ENCODE measurements around the gene BRD3.

Gene BRD3

GRCh38 chr9:134024828-134025605 is 42.8 kb downstream of the BRD3 start, which contains the start of gene BRD3OS:
BRD3OS (plus strand) TSS chr9:134025481; CDS start chr9:134026748, 1,267 bp downstream.
- DNase-seq (ENCODE audit: low spot score): peak; percentile 96

GRCh38 chr9:134024214-134024792 is 43.5 kb downstream of the BRD3 start:
- no peak for DNase-seq (ENCODE audit: low spot score)

- no peak for DNase-seq (ENCODE audit: low spot score)
Observed at GRCh38 chr9:134014946-134015345, 52.9 kb downstream of the BRD3 start.

GRCh38 chr9:134011401-134011800 is 56.4 kb downstream of the BRD3 start:
- DNase-seq (ENCODE audit: low spot score): no peak

- no peak for DNase-seq (ENCODE audit: low spot score)
Observed at GRCh38 chr9:134010310-134011173, 57.3 kb downstream of the BRD3 start.

GRCh38 chr9:134007571-134007970 is 60.3 kb downstream of the BRD3 start:
- DNase-seq (ENCODE audit: low spot score): no peak

- no peak for DNase-seq (ENCODE audit: low spot score)
Observed at GRCh38 chr9:134007150-134007549, 60.7 kb downstream of the BRD3 start.

GRCh38 chr9:134005381-134005780 is 62.4 kb downstream of the BRD3 start:
- no peak for DNase-seq (ENCODE audit: low spot score)

GRCh38 chr9:134004881-134005280 is 62.9 kb downstream of the BRD3 start:
- no peak for DNase-seq (ENCODE audit: low spot score)

GRCh38 chr9:134004131-134004873 is 63.5 kb downstream of the BRD3 start:
- DNase-seq (ENCODE audit: low spot score): no peak

- DNase-seq (ENCODE audit: low spot score): no peak
Observed at GRCh38 chr9:134003237-134003636, 64.6 kb downstream of the BRD3 start.

- no peak for DNase-seq (ENCODE audit: low spot score)
Observed at GRCh38 chr9:134002796-134003195, 65.0 kb downstream of the BRD3 start.

GRCh38 chr9:133999851-134000265 is 68.0 kb downstream of the BRD3 start:
- no peak for DNase-seq (ENCODE audit: low spot score)

- no peak for DNase-seq (ENCODE audit: low spot score)
Observed at GRCh38 chr9:133998915-133999595, 68.8 kb downstream of the BRD3 start.

- DNase-seq (ENCODE audit: low spot score): no peak
Observed at GRCh38 chr9:133997584-133997983, 70.2 kb downstream of the BRD3 start.

GRCh38 chr9:133996531-133997520 is 71.0 kb downstream of the BRD3 start:
- no peak for DNase-seq (ENCODE audit: low spot score)

- no peak for DNase-seq (ENCODE audit: low spot score)
Observed at GRCh38 chr9:133995012-133995896, 72.6 kb downstream of the BRD3 start.

GRCh38 chr9:133994353-133995011 is 73.3 kb downstream of the BRD3 start:
- DNase-seq (ENCODE audit: low spot score): peak; percentile 77

Data from activated CD4-positive, alpha-beta T cell treated with anti-CD3 and anti-CD28 coated beads, Interleukin-2, Interleukin-4, amounts not matched to agents 100 ng/mL and 50 ng/mL, durations not matched to agents 16 hours and 8 hours (primary cell).